SW480 (cell line): ENCODE results near the gene PATE2.

Experiments
- DNase-seq: peaks from one replicate; pipeline ENCODE4 v3.0.0-alpha.2; 2016; ENCODE audit warnings: low spot score

The PATE2 gene

DNA sequence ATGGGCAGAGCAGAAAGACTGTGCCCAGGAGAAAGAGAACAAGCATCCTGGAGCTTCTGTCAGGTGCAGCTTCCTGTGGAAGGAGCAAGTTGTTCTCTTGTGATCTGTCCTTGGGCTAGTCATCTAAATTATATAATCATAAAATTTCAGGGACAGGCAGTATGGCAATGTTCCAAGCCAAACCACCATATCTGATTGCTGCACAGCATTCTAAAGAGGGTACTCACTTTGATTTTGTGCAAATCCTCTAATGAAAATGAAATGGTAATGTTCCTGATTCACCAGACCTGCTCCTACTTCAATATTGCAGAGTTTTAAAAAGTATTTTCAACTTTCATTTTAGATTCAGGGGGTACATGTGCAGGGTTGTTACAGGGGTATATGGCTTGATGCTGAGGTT, at the start of gene PATE2:
TSS of gene PATE2 (minus strand) at position 101 of the 400 bp plus-strand sequence. CDS start at position 46, 55 bp downstream.
- DNase-seq: no peak

DNA sequence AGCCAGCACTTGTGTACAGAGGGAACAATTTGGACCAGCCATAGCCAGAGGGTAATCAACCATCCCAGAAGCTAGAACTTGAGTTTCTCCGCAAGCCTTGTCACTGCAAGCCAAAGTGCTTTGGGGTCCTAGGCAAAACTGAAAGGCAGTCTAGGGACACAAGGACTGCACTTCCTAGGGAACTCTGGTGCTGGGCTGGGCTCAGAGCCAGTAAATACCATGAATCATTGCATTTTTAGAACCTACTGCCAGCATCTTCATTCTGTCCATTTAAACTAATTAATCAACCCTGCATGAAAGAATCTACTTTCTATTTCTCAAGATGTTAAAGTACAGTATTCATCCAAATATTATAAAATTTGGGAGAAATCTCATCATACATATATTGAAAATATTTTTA, 29.3 kb upstream of the PATE2 start:
- no peak for DNase-seq

GRCh38 chr11:125802387-125802786, 23.8 kb upstream of the PATE2 start:
- DNase-seq: no peak

DNA sequence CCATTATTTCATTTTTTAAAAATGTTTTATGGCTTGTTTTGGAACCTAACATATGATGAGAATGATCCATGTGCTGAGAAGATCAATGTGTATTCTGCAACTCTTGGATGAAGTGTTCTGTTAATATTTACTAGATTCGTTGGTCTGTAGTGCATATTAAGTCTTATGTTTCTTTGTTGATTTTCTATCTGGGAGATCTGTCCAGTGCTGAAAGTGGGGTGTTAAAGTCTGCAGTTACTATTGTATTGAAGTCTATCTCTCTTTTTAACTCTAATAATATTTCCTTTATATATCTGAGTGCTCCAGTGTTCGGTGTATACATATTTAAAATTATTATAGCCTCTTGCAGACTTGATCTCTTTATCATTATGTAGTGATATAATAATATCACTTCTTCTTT, 21.2 kb upstream of the PATE2 start:
- no peak for DNase-seq

DNA sequence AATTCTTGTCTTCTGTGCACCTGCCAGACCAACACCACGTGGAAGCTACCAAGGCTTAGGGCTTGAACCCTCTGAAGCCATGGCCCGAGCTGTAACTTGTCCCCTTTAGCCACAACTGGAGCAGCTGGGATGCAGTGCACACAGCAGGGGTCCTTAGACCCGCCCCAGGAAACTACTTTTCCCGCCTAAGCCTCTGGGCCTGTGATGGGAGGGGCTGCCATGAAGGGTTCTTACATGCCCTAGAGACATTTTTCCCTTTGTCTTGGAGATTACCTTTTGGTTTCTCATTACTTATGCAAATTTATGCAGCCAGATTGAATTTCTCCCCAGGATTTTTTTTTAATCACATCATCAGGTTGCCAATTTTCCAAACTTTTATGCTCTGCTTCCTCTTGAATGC, 19.0 kb upstream of the PATE2 start:
- DNase-seq: no peak

- DNase-seq: no peak
These were observed 12.2 kb upstream of the PATE2 start for GRCh38 chr11:125790825-125791224.

DNA sequence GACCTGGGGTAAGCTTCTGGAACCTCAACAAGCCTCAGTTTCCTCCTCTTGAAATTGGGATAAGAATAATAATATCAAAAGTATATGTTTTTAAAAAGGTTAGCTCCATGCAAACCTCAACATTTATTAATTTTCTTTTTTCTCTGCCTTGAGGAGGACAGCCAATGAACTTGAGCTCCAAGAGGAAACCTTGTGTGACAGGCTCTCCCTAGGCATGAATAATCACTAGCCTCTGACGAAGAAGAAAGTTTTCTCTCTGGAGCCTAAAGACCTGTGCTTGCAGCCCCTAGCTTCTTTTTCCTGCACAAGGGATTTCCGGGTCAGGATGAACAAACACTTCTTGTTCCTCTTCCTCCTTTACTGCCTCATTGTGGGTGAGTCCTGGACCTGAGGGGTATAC, 9.2 kb upstream of the PATE2 start, which contains the start of gene PATE3:
TSS of gene PATE3 (plus strand) at position 301 of the 400 bp plus-strand sequence. CDS start at position 326, 25 bp downstream.
- no peak for DNase-seq

GRCh38 chr11:125784678-125785077, 6.0 kb upstream of the PATE2 start:
- no peak for DNase-seq

- no peak for DNase-seq
These were observed 1.3 kb downstream of the PATE2 start for GRCh38 chr11:125777309-125777708.

DNA sequence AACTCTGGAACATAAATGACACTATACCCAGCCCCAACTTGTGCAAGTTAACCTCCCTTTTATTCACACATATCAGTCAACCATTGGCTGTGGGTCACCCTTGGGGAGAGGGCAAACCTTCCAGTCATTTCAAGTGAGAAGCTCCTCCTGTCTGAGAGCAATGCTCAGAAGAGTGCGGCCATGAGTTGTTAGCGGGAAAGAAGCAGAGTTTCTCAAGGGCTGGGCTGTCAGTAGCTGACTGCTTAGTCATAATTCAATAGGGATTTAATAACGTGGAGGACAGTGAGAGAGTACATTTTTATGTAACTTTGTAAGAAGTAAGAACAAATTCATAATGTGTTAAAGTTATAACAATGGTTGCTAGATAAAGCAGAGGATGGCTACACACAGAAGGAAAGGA, 5.1 kb downstream of the PATE2 start:
- DNase-seq: no peak

DNA sequence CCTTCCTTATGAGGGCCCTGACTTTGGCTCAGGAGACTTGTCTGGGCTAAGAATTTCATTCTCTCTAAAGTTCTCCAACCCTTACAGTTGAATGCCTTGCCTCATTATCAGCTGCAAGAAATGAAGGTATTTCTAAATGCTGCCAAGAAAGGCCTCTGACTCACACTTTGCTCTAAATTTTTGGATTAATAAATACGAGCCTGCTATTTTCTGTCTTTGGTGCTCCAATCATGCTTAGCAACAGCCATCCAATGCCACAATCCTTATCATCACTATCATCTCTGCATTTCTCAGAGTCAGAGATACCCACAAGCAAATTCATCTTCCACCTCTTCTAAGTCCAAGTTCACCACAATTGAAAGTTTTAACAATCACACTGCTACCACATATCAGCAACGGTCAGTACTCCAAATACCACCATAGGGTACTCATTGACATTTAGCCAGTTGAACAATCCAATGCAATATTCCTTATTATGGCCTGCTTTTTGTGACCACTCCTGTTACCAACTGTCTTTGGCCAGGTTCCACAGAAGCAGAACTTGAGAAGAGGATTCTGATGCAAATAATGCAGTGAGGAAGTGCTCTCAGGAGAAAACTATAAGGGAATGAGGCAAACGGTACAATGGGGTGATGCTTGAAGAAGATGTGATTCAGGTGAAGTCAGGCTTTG, 5.7 kb downstream of the PATE2 start:
- DNase-seq: no peak

DNA sequence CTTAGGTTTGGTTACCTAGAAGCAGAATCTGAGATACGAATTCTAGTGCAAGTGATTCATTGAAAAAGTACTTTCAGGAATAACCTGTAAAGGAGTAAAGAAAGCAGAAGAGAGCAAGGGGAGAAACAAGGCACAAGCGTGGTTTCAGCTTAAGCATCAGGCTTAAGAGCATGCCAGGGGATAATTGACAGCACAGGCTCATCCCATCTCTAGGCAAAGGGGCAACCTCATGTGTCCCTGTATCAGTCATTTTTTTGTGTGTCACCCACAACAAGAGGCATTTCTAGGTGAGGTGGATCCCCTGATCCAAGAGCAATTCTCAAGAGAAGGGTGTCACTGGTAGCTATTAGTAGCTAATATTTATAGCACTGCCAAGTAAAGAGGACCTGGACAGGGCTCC, 8.0 kb downstream of the PATE2 start:
- no peak for DNase-seq

- DNase-seq: no peak
These were observed 10.1 kb downstream of the PATE2 start for GRCh38 chr11:125768336-125769046.

GRCh38 chr11:125766251-125766650, 12.4 kb downstream of the PATE2 start:
- DNase-seq: no peak

DNA sequence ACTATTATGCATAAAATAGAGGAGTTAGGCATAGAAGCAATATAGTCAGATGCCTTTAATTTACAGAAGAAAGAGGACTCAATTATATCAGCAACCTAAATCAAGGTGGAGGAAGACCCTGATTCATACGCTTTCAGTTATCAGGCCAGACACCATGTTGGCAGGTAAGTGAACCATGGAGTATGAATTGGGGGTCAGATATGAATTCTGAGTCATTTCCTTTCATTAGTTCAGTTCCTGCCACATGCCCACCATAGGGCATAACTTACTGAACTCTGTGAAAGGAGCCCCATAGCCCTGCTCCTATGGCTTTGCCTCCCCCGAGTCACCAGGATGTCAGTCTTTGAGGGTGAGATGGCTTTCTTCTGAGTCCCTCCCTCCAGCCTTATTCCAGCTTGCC, 15.1 kb downstream of the PATE2 start:
- no peak for DNase-seq

DNA sequence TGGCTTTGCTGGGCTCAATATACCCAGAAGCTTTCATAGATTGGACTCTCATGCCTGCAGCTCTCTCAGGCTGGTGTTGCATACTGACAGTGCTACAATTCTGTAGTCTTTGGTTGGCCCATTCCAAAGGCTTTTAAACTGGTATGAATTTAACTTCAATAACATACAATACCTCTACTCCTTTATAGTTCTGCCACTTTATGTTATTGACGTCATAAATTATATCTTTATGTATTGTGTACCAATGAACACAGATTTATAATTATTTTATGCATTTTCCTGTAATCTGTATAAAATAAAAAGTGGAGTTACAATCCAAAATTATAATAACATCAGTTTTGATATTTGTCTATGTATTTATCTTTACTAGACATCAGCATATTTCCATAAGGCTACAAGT, 16.2 kb downstream of the PATE2 start:
- no peak for DNase-seq

DNA sequence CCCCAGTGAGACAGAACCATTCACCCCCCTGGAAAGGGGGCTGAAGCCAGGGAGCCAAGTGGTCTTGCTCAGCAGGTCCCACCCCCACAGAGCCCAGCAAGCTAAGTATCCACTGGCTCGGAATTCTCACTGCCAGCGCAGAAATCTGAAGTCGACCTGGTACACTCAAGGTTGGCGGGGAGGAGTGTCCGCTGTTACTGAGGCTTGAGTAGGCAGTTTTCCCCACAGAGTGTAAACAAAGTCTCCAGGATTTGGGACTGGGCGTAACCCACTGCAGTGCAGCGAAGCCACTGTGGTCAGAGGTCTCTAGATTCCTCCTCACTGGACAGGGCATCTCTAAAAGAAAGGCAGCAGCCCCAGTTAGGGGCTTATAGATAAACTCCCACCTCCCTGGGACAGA, 22.6 kb downstream of the PATE2 start:
- DNase-seq: no peak

DNA sequence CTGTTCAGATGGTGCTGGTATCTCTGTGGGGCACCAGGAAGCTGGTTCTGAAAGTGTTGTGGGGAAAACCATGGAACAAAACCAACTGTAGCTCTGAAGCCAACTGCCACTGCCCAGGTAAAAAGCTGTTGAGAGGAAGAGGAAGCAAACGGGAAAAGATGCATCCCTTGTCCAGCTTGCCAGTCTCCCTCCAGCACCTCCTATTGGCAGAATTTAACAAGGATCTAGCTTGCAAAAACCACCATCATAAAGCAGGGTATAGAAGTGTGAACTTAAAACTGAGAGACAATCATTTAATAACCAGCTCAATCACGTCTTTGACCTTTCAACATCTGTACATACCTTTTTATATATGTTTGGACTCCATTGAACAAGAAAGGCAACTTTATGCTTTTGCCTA, 28.0 kb downstream of the PATE2 start:
- no peak for DNase-seq

- DNase-seq: no peak
These were observed 32.6 kb downstream of the PATE2 start, which contains the start of gene PATE1 for GRCh38 chr11:125745979-125746378. TSS of gene PATE1 (plus strand) at chr11:125746279. CDS start at chr11:125746305, 26 bp downstream.

DNA sequence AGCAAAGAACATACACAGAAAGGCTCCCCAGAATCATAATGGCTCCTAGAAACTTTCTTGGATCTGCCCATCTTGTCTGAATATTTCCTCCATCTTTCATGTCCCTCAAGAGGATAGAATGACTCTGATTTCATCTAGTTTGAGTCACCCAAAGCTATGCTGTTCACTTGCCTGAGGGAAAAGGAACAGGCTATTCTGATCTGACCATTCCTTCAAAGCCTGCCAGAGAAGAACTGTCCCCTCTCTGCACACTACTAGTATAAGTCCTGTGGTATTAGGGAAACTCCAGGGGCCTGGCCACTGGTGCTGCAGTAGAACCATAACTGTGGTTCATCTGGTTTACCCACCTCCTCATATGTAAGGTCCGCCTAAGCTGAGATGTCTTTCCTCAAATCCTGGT, 34.9 kb downstream of the PATE2 start:
- DNase-seq: no peak

- no peak for DNase-seq
These were observed 38.0 kb downstream of the PATE2 start for GRCh38 chr11:125740617-125741016.

GRCh38 chr11:125728969-125729368, 49.7 kb downstream of the PATE2 start:
- no peak for DNase-seq
